Neural progenitor cell (in vitro differentiated cells): ENCODE measurements around the gene ANO2.

Source experiments
- EZH2 ChIP-seq: fragments of 200-600 bp; sonication (generic); IDR thresholded peaks from 2 replicates; pipeline ENCODE4 v1.6.1; 2017; ENCODE audit warnings: antibody characterized with exemption, mild to moderate bottlenecking, moderate library complexity
- EZH2phosphoT487 ChIP-seq: fragments of 200-600 bp; sonication (generic); IDR thresholded peaks from 2 replicates; pipeline ENCODE4 v1.6.1; 2017; ENCODE audit warnings: antibody characterized with exemption
- TF ChIP-seq, protein P1 (sequence below): fragments of 200-600 bp; sonication (generic); IDR thresholded peaks from 2 replicates; pipeline ENCODE4 v1.5.1; 2017; ENCODE audit warnings: antibody characterized with exemption, mild to moderate bottlenecking

DNA sequence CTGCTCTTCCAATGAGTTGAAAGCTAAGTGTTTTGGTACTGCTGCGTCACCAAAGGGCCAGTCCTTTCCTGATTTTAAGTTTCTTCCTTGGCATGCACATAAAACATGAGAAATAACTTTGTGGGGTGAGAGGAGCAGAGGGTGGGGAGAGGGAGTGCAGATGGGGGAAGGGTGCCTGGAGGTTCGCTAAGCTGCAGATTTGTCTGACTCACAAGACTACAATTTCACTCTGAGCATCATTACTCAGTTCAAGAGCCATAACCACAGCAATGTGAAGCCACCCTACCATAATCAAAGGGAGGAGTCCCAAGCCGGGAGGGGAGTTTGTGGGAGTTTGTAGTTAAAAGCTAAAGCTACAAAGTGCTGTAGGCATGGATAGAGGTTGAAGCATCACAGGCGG is 136.1 kb downstream of the ANO2 start:
- TF ChIP-seq, protein P1, sequence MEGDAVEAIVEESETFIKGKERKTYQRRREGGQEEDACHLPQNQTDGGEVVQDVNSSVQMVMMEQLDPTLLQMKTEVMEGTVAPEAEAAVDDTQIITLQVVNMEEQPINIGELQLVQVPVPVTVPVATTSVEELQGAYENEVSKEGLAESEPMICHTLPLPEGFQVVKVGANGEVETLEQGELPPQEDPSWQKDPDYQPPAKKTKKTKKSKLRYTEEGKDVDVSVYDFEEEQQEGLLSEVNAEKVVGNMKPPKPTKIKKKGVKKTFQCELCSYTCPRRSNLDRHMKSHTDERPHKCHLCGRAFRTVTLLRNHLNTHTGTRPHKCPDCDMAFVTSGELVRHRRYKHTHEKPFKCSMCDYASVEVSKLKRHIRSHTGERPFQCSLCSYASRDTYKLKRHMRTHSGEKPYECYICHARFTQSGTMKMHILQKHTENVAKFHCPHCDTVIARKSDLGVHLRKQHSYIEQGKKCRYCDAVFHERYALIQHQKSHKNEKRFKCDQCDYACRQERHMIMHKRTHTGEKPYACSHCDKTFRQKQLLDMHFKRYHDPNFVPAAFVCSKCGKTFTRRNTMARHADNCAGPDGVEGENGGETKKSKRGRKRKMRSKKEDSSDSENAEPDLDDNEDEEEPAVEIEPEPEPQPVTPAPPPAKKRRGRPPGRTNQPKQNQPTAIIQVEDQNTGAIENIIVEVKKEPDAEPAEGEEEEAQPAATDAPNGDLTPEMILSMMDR = no peak
- TF ChIP-seq EZH2 = no peak
- TF ChIP-seq EZH2phosphoT487 = no peak
